GM23338 (cell line): ENCODE results near the gene ERO1A. TPM values are rescaled to one million over a fixed set of nuclear protein-coding genes. Genes with fewer than 3 reads are reported as not detected.

Experiments
- ATAC-seq: fragments of 200-7000 bp; cut with Tn5 transposase; 3 replicates; pipeline ENCODE4 v1.9.1; 2020
- DNase-seq: peaks from one replicate; pipeline ENCODE4 v3.0.0-alpha.2; 2015; ENCODE audit warnings: low spot score
- H2AFZ ChIP-seq: fragments of 200-600 bp; sonication (generic); 2 replicates; pipeline ENCODE4 v1.8.0; 2016; ENCODE audit warnings: antibody characterized with exemption, mild to moderate bottlenecking, moderate library complexity
- H3F3A ChIP-seq: fragments of 200-600 bp; sonication (generic); replicated peaks from 2 replicates; pipeline ENCODE4 v1.8.0; 2017; ENCODE audit warnings: antibody characterized with exemption, mixed run types, low read depth
- H3K27ac ChIP-seq: fragments of 200-600 bp; sonication (generic); 2 replicates; pipeline ENCODE4 v1.6.1; 2016; ENCODE audit warnings: low read depth
- H3K27me3 ChIP-seq: fragments of 200-600 bp; sonication (generic); 2 replicates; pipeline ENCODE4 v1.8.0; 2016; ENCODE audit warnings: mild to moderate bottlenecking, mixed run types, moderate library complexity; ENCODE audit not compliant: insufficient read depth
- H3K36me3 ChIP-seq: fragments of 200-600 bp; sonication (generic); 2 replicates; pipeline ENCODE4 v1.8.0; 2016; ENCODE audit warnings: mild to moderate bottlenecking; ENCODE audit not compliant: insufficient read depth
- H3K4me1 ChIP-seq: fragments of 200-600 bp; sonication (generic); 2 replicates; pipeline ENCODE4 v1.8.0; 2016; ENCODE audit warnings: mild to moderate bottlenecking, moderate library complexity; ENCODE audit not compliant: insufficient read depth
- H3K4me2 ChIP-seq: fragments of 200-600 bp; sonication (generic); 2 replicates; pipeline ENCODE4 v1.7.1; 2017; ENCODE audit warnings: mixed run types
- H3K4me3 ChIP-seq: fragments of 200-600 bp; sonication (generic); 2 replicates; pipeline ENCODE4 v1.6.1; 2016; ENCODE audit warnings: mixed run types
- H3K79me2 ChIP-seq: fragments of 200-600 bp; sonication (generic); replicated peaks from 2 replicates; pipeline ENCODE4 v1.8.0; 2017; ENCODE audit warnings: mild to moderate bottlenecking; ENCODE audit not compliant: insufficient read depth
- H3K9me2 ChIP-seq: fragments of 200-600 bp; sonication (generic); 2 replicates; pipeline ENCODE4 v1.8.0; 2017; ENCODE audit not compliant: insufficient read depth
- H4K20me1 ChIP-seq: fragments of 200-600 bp; sonication (generic); replicated peaks from 2 replicates; pipeline ENCODE4 v1.8.0; 2017; ENCODE audit warnings: mild to moderate bottlenecking; ENCODE audit not compliant: insufficient read depth
- H3K27ac Mint-ChIP-seq: 2 replicates; pipeline ENCODE4 v1.8.0; 2020; ENCODE audit warnings: inconsistent platforms, mild to moderate bottlenecking, moderate library complexity, mixed read lengths
- H3K27me3 Mint-ChIP-seq: 3 replicates; pipeline ENCODE4 v1.8.0; 2022; ENCODE audit warnings: low read depth, mild to moderate bottlenecking, moderate library complexity, mixed read lengths, inconsistent platforms; ENCODE audit not compliant: insufficient read depth, poor library complexity
- H3K36me3 Mint-ChIP-seq: 3 replicates; pipeline ENCODE4 v1.8.0; 2021; ENCODE audit warnings: low read depth, mild to moderate bottlenecking, inconsistent platforms, moderate library complexity, mixed read lengths
- H3K4me1 Mint-ChIP-seq: 3 replicates; pipeline ENCODE4 v1.8.0; 2020; ENCODE audit warnings: mild to moderate bottlenecking, inconsistent platforms, mixed read lengths
- H3K4me3 Mint-ChIP-seq: 3 replicates; pipeline ENCODE4 v1.8.0; 2021; ENCODE audit warnings: moderate library complexity, mild to moderate bottlenecking, inconsistent platforms, mixed read lengths
- H3K9me3 Mint-ChIP-seq: 3 replicates; pipeline ENCODE4 v1.8.0; 2020; ENCODE audit warnings: moderate library complexity, mild to moderate bottlenecking, inconsistent platforms, mixed read lengths
- ETS1 ChIP-seq: IDR thresholded peaks from 2 replicates; pipeline ENCODE4 v1.6.1; 2016; ENCODE audit warnings: antibody characterized with exemption
- JUNB ChIP-seq: IDR thresholded peaks from one replicate; pipeline ENCODE4 v1.6.1; 2016; ENCODE audit warnings: antibody characterized with exemption; ENCODE audit not compliant: unreplicated experiment
- POLR2AphosphoS5 ChIP-seq: IDR thresholded peaks from 2 replicates; pipeline ENCODE4 v1.6.1; 2016; ENCODE audit warnings: antibody characterized with exemption, low read depth
- REST ChIP-seq: IDR thresholded peaks from one replicate; pipeline ENCODE4 v1.6.1; 2018; ENCODE audit warnings: antibody characterized with exemption; ENCODE audit not compliant: unreplicated experiment
- ZNF462 ChIP-seq: fragments of 250-450 bp; sonication (Bioruptor Pico); IDR thresholded peaks from 2 replicates; pipeline ENCODE4 v1.5.0; 2020; ENCODE audit warnings: mild to moderate bottlenecking, moderate library complexity
- polyA plus RNA-seq: library from polyadenylated mRNA; unstranded; fragments of >200 nt; fragmentation: Nextera tagmentation; extraction: Ambion mirVana; gene quantifications from 2 replicates; pipeline ENCODE4 v1.2.1, GENCODE V29; 2016
- total RNA-seq: library from RNA; depleted of rRNA; stranded (reverse); fragments of >200 nt; shearing (Covaris generic); gene quantifications from 2 replicates; pipeline ENCODE4 v1.2.3, GENCODE V29; 2014

The ERO1A gene
- total and polyA plus RNA-seq, 2 experiments from 2014 or later: 25.2 to 44.7 TPM

- H3K27ac Mint-ChIP-seq: peak overlapping the region; percentile 57; the same call in 1 of the 2 replicates
- no peak overlapping the region; the same call in 2 of the 3 replicates for H3K4me3 Mint-ChIP-seq
- peaks cover 26% of the 10 kb centered on the region for H3K4me1 ChIP-seq
- H3K27me3 Mint-ChIP-seq: peaks cover 3% of the 10 kb centered on the region
- H3K4me1 Mint-ChIP-seq: peaks cover 50% of the 10 kb centered on the region
- H3K27ac ChIP-seq: peak overlapping the region; percentile 32; the same call in 1 of the 2 replicates
- no peak for DNase-seq
- ATAC-seq: no peak
- H3F3A ChIP-seq: no peaks in the 10 kb centered on the region
- TF ChIP-seq ZNF462 (CRISPR knock-in tag) (no peak), POLR2AphosphoS5 (no peak), REST (peak; percentile 14), ETS1 (no peak), JUNB (no peak)
- H3K9me3 Mint-ChIP-seq: no peaks in the 10 kb centered on the region
- 0 out of 2 replicates have a peak overlapping the region, but pooled peaks have one; percentile 17 for H3K4me3 ChIP-seq
- no peak overlapping the region for H2AFZ ChIP-seq
- H3K27me3 ChIP-seq: no peaks in the 10 kb centered on the region
- H3K4me2 ChIP-seq: peak overlapping the region; percentile 50; the same call in 1 of the 2 replicates
- H3K9me2 ChIP-seq: no peaks in the 10 kb centered on the region
- H3K36me3 ChIP-seq: no peaks in the 10 kb centered on the region
- H3K79me2 ChIP-seq: peaks cover 86% of the 10 kb centered on the region
- peaks cover 2% of the 10 kb centered on the region; the same call in 1 of the 2 replicates for H4K20me1 ChIP-seq
- peaks cover 45% of the 10 kb centered on the region for H3K36me3 Mint-ChIP-seq
Observed at GRCh38 chr14:52733824-52734223, 38.5 kb upstream of the ERO1A start.
